SK-N-MC (cell line): ENCODE results near the gene ANXA5.
"Not testable (repeated sequence)": the region's sequence is repeated elsewhere in the genome, so short reads cannot be mapped to it uniquely, and the experiment has no call there.

Experiments
- DNase-seq: peaks from one replicate; pipeline ENCODE4 v3.0.0-alpha.2; 2011; ENCODE audit warnings: low read depth, low spot score
- H3K27ac ChIP-seq: fragments of 200-600 bp; sonication (generic); 2 replicates; pipeline ENCODE4 v1.5.1; 2016; ENCODE audit warnings: mixed run types
- H3K36me3 ChIP-seq: fragments of 200-600 bp; sonication (generic); 2 replicates; pipeline ENCODE4 v1.6.1; 2017; ENCODE audit warnings: antibody characterized with exemption, low read length, mixed read lengths; ENCODE audit not compliant: insufficient read depth
- H3K4me3 ChIP-seq: fragments of 200-600 bp; sonication (generic); 2 replicates; pipeline ENCODE4 v1.5.1; 2016
- H3K9ac ChIP-seq: fragments of 200-600 bp; sonication (generic); 2 replicates; pipeline ENCODE4 v1.8.0; 2017; ENCODE audit warnings: mixed run types, mixed read lengths; ENCODE audit not compliant: insufficient read length
- H3K9me3 ChIP-seq: fragments of 200-600 bp; sonication (generic); 2 replicates; pipeline ENCODE4 v1.6.1; 2017; ENCODE audit warnings: low read depth, mild to moderate bottlenecking, antibody characterized with exemption, low read length, moderate library complexity, mixed read lengths
- EZH2 ChIP-seq: fragments of 200-600 bp; sonication (generic); IDR thresholded peaks from one replicate; pipeline ENCODE4 v1.6.1; 2017; ENCODE audit warnings: antibody characterized with exemption
- FOXP2 ChIP-seq: optimal IDR thresholded peaks from 2 replicates; pipeline ENCODE3; 2011; ENCODE audit warnings: mild to moderate bottlenecking, moderate library complexity; ENCODE audit not compliant: insufficient read depth; ENCODE audit errors: extremely low read length, control extremely low read depth
- POLR2AphosphoS5 ChIP-seq: IDR thresholded peaks from 2 replicates; pipeline ENCODE4 v1.6.1; 2012; ENCODE audit warnings: mild to moderate bottlenecking, low read depth, low read length, borderline replicate concordance

Gene ANXA5

GRCh38 chr4:121665371-121665770 is 31.4 kb downstream of the ANXA5 start:
- Histone ChIP-seq H3K27ac (no peak overlapping the region), H3K4me3 (no peak overlapping the region), H3K9me3 (no peaks in the 10 kb centered on the region), H3K9ac (no peak overlapping the region), H3K36me3 (peaks cover 47% of the 10 kb centered on the region)
- TF ChIP-seq EZH2 (no peak), FOXP2 (no peak)
- no peak for DNase-seq

GRCh38 chr4:121662225-121662624 is 34.6 kb downstream of the ANXA5 start:
- no peak overlapping the region for H3K27ac ChIP-seq
- H3K9me3 ChIP-seq: no peaks in the 10 kb centered on the region
- no peak for DNase-seq
- no peak overlapping the region for H3K4me3 ChIP-seq
- H3K9ac ChIP-seq: no peak overlapping the region
- peaks cover 16% of the 10 kb centered on the region for H3K36me3 ChIP-seq
- TF ChIP-seq FOXP2 (no peak), EZH2 (no peak), POLR2AphosphoS5 (no peak)

- H3K4me3 ChIP-seq, H3K27ac ChIP-seq, H3K36me3 ChIP-seq, H3K9me3 ChIP-seq, DNase-seq, H3K9ac ChIP-seq: not testable (repeated sequence)
Measured at GRCh38 chr4:121660175-121660933, 36.4 kb downstream of the ANXA5 start.

GRCh38 chr4:121658125-121658524 is 38.7 kb downstream of the ANXA5 start:
- no peak for DNase-seq
- H3K27ac ChIP-seq: no peak overlapping the region
- H3K9me3 ChIP-seq: no peaks in the 10 kb centered on the region; the same call in 1 of the 2 replicates
- H3K4me3 ChIP-seq: no peak overlapping the region
- H3K36me3 ChIP-seq: no peaks in the 10 kb centered on the region
- no peak overlapping the region for H3K9ac ChIP-seq
- TF ChIP-seq EZH2 (no peak), POLR2AphosphoS5 (no peak), FOXP2 (no peak)

GRCh38 chr4:121656269-121656641 is 40.5 kb downstream of the ANXA5 start:
- TF ChIP-seq POLR2AphosphoS5 (no peak), EZH2 (no peak), FOXP2 (no peak)
- Histone ChIP-seq H3K4me3 (no peak overlapping the region), H3K36me3 (no peaks in the 10 kb centered on the region), H3K9ac (no peak overlapping the region), H3K9me3 (no peaks in the 10 kb centered on the region; the same call in 1 of the 2 replicates), H3K27ac (no peak overlapping the region)
- peak; percentile 60 for DNase-seq

GRCh38 chr4:121655320-121656268 is 41.2 kb downstream of the ANXA5 start:
- TF ChIP-seq EZH2 (no peak), POLR2AphosphoS5 (no peak)
- Histone ChIP-seq H3K27ac (peak overlapping the region; percentile 80; the same call in 1 of the 2 replicates), H3K9me3 (no peaks in the 10 kb centered on the region; the same call in 1 of the 2 replicates), H3K4me3 (no peak overlapping the region), H3K36me3 (no peaks in the 10 kb centered on the region), H3K9ac (peak overlapping the region; percentile 40)
- no peak for DNase-seq

GRCh38 chr4:121654738-121655137 is 42.0 kb downstream of the ANXA5 start:
- Histone ChIP-seq H3K9me3 (no peaks in the 10 kb centered on the region; the same call in 1 of the 2 replicates), H3K9ac (no peak overlapping the region), H3K27ac (no peak overlapping the region), H3K4me3 (no peak overlapping the region), H3K36me3 (no peaks in the 10 kb centered on the region)
- TF ChIP-seq FOXP2: no peak
- no peak for TF ChIP-seq EZH2
- TF ChIP-seq POLR2AphosphoS5: no peak
- no peak for DNase-seq

GRCh38 chr4:121653986-121654385 is 42.8 kb downstream of the ANXA5 start:
- no peaks in the 10 kb centered on the region for H3K36me3 ChIP-seq
- no peak overlapping the region for H3K27ac ChIP-seq
- TF ChIP-seq EZH2: no peak
- TF ChIP-seq POLR2AphosphoS5: no peak
- no peak for TF ChIP-seq FOXP2
- no peak overlapping the region for H3K4me3 ChIP-seq
- no peak for DNase-seq
- no peak overlapping the region for H3K9ac ChIP-seq
- no peaks in the 10 kb centered on the region; the same call in 1 of the 2 replicates for H3K9me3 ChIP-seq
